Left kidney (tissue), 8 donors: ENCODE results near the gene HORMAD1. TPM values are rescaled to one million over a fixed set of nuclear protein-coding genes. Genes with fewer than 3 reads are reported as not detected.
"Not testable (repeated sequence)": the region's sequence is repeated elsewhere in the genome, so short reads cannot be mapped to it uniquely, and the experiment has no call there.

ENCODE experiments used
- DNase-seq: peaks from one replicate; pipeline ENCODE4 v3.0.0-alpha.2; 2013
- long read RNA-seq, 8 donors: transcript quantifications; one replicate each; lab custom pipeline, GENCODE V29; 2026
- polyA plus RNA-seq: library from polyadenylated mRNA; unstranded; fragments of 120-200 nt; gene quantifications from one replicate; pipeline ENCODE4 v1.2.1, GENCODE V29; 2013; ENCODE audit not compliant: insufficient read length

The HORMAD1 gene, protein sequence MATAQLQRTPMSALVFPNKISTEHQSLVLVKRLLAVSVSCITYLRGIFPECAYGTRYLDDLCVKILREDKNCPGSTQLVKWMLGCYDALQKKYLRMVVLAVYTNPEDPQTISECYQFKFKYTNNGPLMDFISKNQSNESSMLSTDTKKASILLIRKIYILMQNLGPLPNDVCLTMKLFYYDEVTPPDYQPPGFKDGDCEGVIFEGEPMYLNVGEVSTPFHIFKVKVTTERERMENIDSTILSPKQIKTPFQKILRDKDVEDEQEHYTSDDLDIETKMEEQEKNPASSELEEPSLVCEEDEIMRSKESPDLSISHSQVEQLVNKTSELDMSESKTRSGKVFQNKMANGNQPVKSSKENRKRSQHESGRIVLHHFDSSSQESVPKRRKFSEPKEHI
- polyA plus RNA-seq = not detected
- long read RNA-seq, donor 1 = 0 reads
- long read RNA-seq, donor 2 = 0 reads
- long read RNA-seq, donor 3 = 0 reads
- long read RNA-seq, donor 4 = 0 reads
- long read RNA-seq, donor 5 = 0 reads
- long read RNA-seq, donor 6 = 0 reads
- long read RNA-seq, donor 7 = 0 reads
- long read RNA-seq, donor 8 = 0 reads

DNA sequence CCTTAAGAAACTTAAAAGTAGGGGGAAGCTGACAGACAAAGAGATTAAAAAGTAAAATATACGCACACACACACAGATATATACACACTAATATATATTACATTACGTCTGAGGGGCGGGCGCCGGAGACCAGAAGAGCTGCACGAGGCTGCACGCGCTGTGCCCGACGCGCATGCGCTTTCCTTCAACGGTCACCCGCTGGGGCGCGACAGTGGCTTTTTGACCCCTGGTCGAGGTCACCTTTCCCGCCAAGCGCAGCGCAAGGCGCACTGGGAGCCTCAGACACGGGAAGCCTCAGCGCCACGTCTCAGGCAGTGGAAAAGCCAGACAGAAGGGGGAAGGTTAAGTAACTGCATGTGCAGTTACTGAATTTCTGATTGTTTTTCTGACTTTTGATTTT lies at the start of gene HORMAD1:
Gene HORMAD1, minus strand, starts transcription at position 193 of the 400 bp plus-strand sequence. CDS start 1,390 bp downstream, outside the sequence.
- no peak for DNase-seq

DNA sequence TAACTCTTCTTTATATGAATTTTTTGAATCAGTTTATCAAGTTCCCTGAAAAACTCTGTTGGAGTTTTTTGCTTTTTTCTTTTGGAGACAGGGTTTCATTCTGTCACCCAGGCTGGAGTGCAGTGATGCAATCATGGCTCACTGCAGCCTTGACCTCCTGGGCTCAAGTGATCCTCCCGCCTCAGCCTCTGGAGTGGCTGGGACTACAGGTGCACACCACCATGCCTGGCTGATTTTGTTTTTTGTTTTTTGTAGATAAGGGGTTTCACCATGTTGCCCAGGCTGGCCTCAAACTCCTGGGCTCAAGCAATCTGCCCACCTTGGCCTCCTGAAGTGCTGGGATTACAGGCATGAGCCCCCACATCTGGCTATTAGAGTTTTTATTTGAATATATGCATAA lies 47.0 kb upstream of the HORMAD1 start:
- DNase-seq = not testable (repeated sequence)

DNA sequence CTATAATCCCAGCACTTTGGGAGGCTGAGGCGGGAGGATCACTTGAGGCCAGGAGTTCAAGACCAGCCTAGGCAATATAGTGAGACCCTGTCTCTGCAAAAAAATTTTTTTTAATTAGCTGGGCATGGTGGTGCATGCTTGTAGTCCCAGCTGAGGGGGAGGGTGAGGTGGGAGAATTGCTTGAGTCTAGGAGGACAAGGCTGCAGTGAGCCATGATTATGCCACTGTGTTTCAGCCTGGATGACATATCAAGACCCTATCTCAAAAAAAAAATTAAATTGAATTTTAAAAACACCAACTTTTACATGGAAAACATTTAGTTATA lies 45.2 kb upstream of the HORMAD1 start:
- not testable (repeated sequence) for DNase-seq

DNA sequence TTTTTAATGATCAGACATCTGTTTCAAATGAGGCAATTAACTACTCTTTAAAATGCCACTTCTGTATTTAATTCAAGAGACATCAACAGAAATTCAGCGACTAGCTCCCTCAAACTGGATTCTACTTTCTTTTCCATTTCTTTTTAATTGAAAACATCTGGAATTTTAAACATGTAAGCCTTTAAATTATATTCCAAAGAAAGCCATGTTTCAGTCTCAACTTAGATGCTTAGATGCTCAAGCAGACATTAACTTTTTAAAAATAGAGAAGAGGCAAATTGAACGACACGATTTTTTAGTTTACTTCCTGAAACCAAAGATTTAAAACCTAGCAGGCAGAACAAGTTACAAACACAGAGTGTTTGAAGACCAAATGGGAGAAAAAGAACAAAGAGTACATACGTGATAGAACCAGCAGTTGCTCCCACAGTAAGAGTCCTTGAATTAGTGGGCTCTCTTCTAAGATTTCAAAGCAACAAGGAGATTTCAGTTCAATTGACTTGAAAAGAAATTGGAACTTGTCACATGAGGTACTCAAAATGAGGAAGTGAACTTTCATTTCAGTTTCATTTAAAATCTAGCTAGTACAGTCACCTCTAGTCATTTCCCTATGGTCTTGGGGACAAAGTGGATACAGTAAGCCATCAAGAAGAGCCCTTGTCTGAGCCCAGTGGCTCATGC lies 44.7 kb upstream of the HORMAD1 start, which contains the start of gene CTSS:
Gene CTSS, minus strand, starts transcription at position 483 of the 681 bp plus-strand sequence. CDS start 1,015 bp downstream, outside the sequence.
- DNase-seq = no peak

DNA sequence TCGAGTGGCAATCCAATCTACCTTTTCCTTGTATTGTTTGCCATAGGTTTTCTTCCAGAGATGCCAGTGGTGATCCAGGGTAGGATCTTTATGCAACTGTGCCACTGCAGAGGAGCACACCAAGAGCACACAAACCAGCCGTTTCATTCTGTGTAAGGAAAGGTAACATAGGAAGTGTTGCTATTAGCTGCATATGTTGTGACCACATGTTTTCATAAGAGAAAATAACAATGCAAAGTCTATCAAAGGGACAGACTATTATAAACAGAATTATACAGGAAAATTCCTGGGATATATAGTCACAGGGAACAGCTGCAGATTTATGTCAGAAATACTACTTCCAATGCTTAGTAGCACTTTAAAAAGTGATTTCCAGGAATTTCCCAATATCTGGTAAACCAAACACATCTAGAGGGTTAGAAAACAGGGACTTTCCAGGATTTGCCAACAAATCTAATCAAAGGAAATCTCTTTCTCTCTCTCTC lies 44.0 kb upstream of the HORMAD1 start:
- no peak for DNase-seq

DNA sequence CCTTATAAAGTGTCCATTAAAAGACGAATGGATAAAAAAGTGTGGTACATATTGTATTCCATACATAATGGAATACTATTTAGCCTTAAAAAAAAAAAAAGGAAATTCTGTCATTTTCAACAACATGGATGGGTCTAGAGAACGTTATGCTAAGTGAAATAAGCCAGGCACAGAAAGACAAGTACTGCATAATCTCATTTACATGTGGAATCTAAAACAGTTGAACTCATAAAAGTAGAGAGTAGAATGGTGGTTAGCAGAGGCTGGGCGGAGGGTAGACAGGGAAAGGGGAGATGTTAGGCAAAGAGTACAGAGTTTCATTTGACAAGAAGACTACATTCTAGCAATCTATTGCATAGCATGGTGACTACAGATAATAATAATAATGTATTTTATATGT lies 42.3 kb upstream of the HORMAD1 start:
- DNase-seq = no peak

DNA sequence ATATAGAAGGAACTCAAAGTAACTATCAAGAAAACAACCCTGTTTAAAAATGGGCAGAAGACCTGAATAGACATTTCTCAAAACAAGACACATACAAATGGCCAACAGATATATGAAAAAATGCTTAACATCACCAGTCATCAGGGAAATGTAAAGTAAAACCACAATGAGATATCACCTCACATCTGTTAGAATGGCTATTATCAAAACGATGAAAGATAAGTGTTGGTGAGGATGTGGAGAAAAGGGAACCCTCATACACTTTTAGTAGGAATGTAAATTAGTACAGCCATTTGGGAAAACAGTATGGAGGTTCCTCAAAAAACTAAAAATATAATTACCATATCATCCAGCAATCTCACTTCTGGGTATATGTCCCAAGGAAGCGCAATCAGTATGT lies 41.9 kb upstream of the HORMAD1 start:
- no peak for DNase-seq

DNA sequence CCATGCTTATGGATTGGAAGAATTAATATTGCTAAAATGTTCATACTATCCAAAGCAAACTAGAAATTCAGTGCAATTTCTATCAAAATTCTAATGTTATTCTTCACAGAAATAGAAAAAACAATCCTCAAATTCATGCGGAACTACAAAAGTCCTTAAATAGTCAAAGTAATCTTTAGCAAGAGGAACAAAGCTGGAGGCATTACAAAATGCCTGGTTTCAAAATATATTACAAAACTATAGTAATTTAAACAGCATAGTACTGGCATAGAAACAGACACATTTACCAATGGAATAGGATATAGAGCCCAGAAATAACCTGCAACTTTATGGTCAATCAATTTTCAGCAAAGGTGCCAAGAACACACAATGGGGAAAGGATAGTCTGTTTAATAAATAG lies 41.1 kb upstream of the HORMAD1 start:
- DNase-seq = no peak

DNA sequence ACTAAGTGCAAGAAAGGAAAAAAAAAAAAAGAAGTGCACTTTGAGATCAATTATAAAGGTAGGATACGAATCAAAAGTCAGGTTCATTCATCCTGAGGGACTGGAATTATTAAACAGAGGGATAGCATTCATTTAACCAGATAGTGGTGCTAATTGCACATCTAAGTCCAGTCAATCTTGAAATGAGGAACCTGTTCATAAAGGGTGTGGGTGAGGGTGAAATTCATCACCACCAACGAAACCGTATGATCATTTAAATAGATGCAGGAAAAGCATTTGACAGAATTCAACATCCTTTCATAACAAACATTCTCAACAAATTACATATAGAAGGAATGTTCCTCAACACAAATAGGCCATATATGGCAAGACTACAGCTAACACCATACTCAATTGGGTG lies 39.3 kb upstream of the HORMAD1 start:
- DNase-seq = no peak

DNA sequence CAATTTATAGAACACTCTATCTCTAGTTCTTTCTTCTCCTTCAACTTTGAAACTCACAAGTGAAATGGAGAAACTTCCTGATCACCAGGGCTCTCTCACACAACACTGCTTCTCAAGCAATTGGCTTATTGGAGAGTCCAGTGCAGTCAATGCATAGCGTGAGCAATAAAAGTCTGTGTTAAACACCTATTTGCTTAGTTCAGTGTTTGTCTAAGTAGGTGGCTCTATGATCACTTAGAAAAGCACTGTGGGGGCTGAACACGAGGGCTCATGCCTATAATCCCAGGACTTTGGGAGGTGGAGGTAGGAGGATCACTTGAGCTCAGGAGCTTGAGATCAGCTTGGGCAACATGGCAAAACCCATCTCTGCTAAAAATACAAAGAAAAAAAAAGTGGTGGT lies 32.7 kb upstream of the HORMAD1 start:
- no peak for DNase-seq

DNA sequence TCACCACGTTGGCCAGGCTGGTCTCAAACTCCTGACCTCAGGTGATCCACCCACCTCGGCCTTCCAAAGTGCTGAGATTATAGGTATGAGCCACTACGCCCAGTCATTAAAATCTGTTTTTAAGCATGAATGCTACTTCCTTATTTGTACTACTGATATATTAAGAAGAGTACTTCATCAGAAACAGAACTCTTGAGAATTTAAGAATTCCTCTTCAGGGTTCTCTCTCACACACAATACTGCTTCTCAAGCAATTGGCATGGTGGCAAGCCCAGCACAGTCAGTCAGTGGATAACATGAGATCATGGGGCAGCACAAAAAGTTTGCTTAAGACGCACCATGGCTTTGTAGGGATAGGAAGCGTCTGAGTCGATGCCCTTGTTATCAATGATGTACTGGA lies 30.7 kb upstream of the HORMAD1 start:
- DNase-seq = no peak

DNA sequence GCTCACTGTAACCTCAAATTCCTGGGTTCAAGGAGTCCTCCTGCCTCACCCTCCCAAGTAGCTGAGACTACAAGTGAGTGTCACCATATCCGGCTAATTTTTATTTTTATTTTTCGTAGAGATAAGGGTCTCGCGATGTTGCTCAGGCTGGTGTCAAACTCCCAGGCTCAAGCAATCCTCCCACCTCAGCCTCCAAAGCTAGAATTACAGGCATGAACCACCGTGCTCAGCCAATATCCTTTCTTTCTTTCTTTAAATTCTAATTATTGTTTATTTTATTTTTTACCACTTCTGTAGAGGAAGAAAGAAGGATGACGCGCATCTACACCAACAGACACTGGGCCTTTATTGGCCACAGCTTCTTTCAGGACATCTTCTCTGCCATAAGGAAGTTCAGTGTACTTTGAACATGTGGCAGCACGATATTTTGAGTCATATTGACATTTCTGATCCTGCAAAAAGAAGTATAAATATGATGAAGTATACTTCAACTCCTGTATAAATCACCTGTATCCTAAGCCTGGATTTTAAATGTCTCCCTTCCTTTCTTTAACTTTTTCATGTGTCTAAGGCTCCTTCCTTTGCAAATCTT lies 29.1 kb upstream of the HORMAD1 start:
- DNase-seq = no peak

DNA sequence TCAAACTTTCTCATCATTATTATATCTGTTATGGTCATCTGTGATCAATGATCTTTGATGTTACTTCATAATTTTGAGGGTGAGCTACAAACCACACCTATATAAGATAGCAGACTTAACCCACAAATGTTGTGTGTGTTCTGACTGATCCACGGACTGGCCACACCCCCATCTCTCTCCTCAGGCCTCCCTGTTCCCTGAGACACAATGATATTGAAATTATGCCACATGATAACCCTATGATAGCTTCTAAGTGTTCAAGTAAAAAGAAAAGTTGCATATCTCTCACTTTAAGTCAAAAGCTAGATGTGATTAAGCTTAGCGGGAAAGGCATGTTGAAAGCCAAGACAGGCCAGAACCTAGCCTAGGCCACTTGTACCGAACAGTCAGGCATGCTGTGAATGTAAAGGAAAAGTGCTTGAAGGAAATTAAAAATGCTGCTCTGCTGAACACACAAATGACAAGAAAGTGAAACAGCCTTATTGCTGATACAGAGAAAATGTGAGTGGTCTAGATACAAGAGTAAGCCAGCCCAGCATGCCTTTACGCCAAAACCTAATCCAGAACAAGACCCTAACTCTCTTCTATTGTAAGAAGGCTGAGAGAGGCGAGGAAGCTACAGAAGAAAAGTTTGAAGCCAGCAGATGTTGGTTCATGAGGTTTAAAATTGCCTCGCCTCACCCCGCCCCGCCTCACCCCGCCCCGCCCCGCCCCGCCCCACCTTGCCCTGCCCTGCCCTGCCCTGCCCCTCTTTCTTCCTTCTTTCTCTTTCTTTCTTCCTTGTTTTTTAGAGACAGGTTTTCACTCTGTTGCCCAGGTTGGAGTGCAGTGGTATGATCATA lies 28.4 kb upstream of the HORMAD1 start:
- no peak for DNase-seq

DNA sequence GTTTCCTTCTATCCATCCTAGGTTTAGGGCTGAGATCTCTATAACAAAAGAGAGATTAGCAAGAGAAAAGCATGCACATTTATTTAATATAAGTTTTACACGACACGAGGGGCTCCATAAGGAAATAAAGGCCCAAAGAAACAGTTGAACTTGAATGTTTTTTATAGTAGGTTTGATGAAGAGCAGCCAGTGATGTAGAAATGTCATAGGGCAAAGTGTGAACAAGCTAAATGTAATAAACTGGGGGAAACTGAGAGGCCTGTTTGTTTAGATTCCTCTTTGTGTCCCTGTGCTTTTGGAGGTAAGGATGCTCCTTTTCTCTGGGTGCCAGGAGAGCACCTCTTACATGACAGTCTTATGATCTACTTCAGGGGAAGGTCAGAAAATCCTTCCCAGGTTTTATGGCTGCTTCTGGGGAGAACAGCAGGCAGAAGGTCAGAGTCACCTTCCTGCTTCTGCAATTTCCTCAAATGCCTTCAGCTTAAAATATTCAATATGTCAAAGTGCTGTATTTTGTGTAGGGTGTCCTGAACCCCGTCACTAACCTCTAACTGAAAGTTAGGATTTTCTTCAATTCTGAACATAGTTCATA lies 9.5 kb upstream of the HORMAD1 start:
- no peak for DNase-seq

DNA sequence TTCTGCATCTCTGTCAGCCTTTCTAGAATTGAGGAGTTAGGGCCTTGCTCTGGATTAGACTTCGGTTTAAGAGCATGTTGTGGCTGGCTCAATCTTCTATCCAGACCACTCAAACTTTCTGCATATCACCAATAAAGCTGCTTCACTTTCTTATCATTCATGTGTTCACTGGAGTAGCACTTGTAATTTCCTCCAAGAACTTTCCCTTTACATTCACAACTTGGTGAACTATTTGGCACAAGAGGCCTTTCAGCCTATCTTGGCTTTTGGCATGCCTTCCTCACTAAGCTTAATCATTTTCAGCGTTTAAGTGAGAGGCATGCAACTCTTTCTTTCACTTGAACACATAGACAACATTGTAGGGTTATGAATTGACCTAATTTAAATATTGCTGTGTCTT lies 3.6 kb upstream of the HORMAD1 start:
- no peak for DNase-seq

DNA sequence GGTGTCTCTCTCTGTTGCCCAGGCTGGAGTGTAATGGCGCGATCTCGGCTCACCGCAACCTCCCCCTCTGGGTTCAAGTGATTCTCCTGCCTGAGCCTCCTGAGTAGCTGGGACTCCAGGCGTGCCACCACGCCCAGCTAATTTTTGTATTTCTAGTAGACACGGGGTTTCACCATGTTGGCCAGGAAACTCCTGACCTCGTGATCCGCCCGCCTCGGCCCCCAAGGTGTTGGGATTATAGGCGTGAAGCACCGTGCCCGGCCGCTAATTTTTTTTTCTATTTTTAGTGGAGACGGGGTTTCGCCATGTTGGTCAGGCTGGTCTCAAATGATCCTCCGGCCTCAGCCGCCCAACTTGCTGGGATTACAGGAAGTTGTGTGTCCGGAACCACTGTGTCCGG lies 597 bp downstream of the HORMAD1 start:
- no peak for DNase-seq

DNA sequence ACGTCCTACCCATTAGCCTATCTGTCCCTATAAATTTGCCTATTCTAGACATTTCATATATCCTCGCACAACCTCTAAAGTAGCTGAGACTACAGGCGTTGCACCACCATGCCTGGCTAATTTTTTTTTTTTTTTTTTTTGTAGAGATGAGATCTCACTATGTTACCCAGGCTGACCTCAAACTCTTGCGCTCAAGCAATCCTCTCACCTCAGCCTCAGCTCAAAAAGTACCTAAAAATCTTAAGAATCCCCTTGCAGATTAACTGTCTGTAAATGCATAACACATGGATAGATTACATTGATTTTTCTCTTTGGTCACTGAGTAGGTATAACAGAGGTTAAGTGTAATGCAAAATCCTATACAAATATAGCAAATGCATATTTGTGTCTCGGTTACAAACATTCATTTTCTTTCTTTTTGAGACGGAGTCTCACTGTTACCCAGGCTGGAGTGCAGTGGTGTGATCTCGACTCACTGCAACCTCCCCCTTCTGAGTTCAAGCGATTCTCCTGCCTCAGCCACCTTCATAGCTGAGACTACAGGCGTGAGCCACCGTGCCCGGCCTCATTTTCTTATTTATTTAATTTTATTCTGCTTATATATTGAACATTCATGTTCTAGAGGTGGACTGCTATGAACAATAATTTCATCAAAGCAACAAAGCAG lies 2.3 kb downstream of the HORMAD1 start:
- no peak for DNase-seq

DNA sequence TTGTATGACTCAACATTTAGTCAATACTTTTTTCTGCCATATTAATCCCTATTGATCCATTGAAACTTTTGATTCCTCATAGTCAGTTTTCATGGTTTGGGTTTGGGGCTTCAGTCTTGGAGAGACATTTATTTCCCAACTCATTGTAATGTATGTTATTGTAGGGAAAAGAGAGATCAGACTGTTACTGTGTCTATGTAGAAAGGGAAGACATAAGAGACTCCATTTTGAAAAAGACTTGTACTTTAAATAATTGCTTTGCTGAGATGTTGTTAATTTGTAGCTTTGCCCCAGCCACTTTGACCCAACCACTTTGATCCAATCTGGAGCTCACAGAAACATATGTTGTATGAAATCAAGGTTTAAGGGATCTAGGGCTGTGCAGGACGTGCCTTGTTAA lies 11.7 kb downstream of the HORMAD1 start:
- DNase-seq = not testable (repeated sequence)

DNA sequence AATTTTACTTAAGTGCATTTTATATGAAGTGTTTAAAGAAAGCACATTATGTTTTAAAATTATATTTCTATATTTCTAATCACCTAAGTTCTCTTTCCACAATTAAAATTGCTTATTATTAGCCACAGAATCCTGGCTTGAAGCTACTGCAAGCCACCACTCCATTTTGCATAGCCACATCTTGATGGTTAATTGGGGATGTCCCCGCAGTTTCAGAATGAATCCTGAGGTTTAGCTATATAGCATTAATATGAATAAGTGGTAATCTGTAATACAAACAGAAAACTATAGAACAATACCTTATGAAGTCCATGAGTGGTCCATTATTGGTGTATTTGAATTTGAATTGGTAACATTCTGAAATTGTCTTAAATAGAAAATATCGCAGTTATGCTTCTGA lies 12.1 kb downstream of the HORMAD1 start:
- no peak for DNase-seq

DNA sequence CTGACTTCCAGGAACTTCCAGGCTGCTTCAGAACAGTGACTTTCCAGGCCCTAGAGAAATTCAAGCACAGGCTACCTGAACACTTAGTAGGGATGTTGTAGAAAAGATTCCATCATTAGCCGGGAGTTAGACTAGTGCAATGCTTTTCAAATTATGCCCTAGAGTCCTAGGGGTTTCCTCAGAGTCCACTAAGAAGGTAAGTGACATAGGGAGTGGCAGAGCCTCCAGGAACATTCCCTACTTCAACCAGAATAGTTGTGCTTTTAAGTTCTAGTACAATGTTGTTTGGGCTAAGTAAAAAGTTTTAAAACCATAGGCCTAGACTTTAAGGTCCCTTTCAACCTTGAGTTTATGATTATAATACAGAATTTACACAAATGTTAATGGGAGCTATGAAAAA lies 14.6 kb downstream of the HORMAD1 start:
- no peak for DNase-seq

DNA sequence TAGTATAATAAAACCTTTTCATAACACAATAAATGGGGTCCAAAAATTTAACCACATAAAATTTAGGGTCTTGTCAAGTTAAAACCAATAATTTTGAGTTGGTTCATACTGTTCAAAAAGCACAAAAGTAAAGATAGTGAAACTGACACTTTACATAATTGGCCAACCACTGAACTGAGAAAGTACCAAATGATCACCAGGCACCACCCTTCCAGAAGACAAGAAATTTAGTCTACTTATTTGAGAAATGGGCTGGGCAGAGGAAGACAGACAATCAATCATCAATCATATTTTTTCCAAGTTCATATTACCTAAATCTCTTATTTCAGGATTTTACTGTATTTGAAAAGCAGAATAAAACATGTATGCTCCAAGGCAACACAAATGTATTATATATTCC lies 17.3 kb downstream of the HORMAD1 start:
- DNase-seq = no peak
